ENCODE data around the gene MGRN1.

Gene MGRN1

DNA sequence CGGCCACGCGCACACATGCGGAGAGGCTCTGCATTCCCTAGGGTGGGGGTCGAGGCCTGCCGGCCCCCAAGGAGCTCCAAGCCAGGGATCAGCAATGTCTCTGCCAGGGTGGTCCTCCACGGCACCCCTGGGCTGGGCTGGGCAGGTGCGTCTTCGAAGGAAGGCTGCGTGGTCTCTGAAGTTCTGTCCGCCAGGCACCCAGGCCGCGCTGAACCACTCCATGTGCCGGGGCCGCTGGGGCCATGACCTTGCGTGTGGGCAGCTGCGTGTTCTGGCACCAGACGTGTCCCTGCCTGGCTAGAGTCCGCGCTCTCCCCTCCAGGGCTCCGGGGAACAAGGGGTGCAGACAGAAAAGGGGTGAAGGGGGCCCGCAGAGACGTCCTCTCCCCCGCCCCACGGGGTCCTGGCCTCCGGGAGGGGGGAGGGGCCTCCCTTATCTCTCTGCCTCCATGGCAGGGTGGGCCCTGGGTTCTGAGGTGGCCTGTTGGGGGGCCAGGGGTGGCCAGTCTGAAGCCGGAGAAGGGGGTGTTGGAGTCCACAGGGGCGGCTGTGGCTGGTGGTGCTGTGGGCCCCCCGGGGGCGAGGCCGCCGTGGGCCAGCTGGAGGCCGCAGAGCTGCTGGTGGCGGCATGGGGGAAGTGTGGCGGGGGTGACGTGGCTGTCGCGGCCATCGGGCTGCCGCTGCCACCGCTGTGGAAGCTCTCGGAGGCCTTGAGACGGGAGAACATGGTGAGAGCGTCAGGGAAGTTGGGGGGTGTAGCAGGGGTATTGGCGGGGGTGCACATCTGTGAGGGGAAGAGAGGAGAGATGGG is 15.2 kb upstream of the MGRN1 start:
- FAIRE-seq = no peak
- no peak for DNase-seq (ENCODE audit: insufficient read length, low spot score)
- no peak for TF ChIP-seq CTCF (IDR thresholded peaks at IDR 0.05; ENCODE audit: insufficient read depth, missing control alignments)

GRCh38 chr16:4610011-4611005 is 14.3 kb upstream of the MGRN1 start:
- FAIRE-seq (no peak), DNase-seq (ENCODE audit: insufficient read length, low spot score) (no peak)
- TF ChIP-seq CTCF (IDR thresholded peaks at IDR 0.05; ENCODE audit: insufficient read depth, missing control alignments) = no peak

DNA sequence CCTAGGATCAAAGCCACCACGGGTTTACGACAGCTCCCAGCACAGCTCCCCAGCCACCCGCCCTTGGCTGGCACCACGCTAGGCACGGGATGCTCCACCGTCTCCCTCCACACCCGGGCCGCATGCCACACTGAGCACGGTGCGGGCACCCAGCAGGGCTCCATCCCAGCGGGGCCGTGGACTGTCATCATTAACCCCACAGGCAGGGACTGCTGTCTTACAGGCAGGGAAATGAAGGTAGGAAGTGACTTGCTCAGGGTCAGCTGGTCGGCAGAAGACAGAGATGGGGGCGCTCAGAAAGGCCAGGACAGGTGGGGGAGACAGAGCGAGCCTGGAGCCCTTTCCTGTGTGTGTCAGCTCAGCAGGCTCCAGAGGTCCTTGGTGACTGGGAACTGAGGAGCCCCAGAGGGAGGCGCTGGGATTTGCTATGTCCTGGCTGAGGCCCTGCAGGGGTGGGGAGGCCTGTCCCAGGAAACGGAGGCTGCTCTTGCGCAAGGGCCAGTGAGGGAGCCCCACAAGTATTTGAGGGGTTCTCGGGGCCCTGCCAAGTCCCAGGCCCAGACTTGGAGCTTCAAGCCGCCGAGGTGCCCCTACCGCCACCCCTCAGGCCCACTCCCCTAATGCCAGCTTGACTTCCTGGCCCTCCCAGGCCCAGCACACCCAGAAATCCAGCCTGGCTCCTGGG is 13.1 kb upstream of the MGRN1 start:
- DNase-seq (ENCODE audit: insufficient read length, low spot score) (no peak), FAIRE-seq (no peak)

DNA sequence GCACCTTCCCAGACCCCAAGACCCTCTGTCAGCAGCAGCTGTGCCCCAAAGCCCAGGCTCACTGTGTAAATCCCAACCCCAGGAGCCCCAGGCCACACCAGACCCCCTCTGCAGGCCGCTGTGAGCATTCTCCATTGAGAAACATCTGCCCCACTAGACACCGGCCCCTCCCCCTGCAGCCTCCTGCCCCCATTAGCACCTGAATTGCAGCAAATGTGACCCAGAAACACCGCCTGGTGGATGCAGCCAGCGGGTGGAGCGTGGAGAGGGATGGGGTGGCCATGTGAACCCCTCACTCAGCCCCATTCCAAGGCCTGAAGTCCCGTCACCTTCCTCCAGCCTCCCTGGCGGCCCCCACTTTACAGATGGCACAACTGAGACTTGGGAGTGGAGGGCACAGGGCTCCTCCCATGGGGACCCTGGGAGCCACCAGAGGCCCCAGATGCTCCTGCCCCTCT is 12.1 kb upstream of the MGRN1 start:
- no peak for TF ChIP-seq CTCF (IDR thresholded peaks at IDR 0.05; ENCODE audit: insufficient read depth, missing control alignments)
- FAIRE-seq (no peak), DNase-seq (ENCODE audit: insufficient read length, low spot score) (no peak)

More for the DNA sequence above, 13.1 kb upstream of the MGRN1 start:
- TF ChIP-seq CTCF (IDR thresholded peaks at IDR 0.05; ENCODE audit: insufficient read depth, missing control alignments) = no peak

DNA sequence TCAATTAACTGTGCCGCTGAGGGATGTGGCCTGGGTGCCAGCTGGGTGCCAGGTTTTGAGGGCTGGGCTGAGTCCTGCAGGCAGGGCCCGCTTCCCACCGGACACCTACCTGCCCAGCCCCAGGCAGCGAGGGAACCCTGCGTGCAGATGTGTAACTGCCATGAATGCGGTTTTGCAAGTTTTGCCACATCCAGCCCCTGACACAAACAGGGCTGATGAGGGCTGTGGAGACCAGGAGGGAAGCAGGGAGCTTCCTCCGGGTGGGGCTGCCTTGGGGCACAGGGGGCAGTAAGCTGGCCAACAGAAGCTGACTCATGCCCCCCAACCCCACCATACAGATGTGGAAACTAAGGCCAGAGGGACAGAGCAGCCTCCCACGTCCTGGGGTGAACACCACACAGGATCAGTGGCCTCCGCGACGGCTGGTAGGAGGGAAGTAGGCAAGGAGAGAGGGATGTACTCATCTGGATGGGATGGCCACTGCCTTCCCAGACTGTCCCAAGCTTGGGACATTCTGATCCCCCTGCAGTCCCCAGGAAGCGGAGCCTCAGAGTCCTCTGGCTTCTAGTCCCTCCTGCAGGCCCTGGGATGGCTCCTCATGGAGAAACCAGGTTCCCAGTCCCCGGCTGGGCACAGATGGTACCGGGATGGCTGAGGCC is 11.5 kb upstream of the MGRN1 start:
- FAIRE-seq = no peak
- no peak for DNase-seq (ENCODE audit: insufficient read length, low spot score)
- no peak for TF ChIP-seq CTCF (IDR thresholded peaks at IDR 0.05; ENCODE audit: insufficient read depth, missing control alignments)
